K562 (cell line): ENCODE measurements around the gene CD164L2. TPM values are rescaled to one million over a fixed set of nuclear protein-coding genes. Genes with fewer than 3 reads are reported as not detected.

Experiments used
- ATAC-seq: fragments of 200-7000 bp; cut with Tn5 transposase; 3 replicates; pipeline ENCODE4 v1.9.1; 2020; ENCODE audit warnings: moderate library complexity
- BruUV-seq: library from RNA; stranded (reverse); fragments of 400-500 nt; replicated peaks from 2 replicates; lab custom pipeline; 2021; lab: Mats Ljungman, UMichigan
- CTCF ChIA-PET: fragments of 300-600 bp; formaldehyde crosslinking; extraction: SDS; loops from one replicate; lab custom pipeline; 2021; ENCODE audit warnings: low intra/inter-chr PET ratio; lab: Yijun Ruan, JAX
- POLR2A ChIA-PET: fragments of 300-600, 350-650 bp; sonication (Branson Sonifier 250); formaldehyde crosslinking; extraction: SDS; loops from one replicate; lab custom pipeline; 2021; ENCODE audit warnings: antibody characterized with exemption, inconsistent platforms; lab: Yijun Ruan, JAX
- DNase-seq, 4 experiments: peaks; one replicate each; pipeline versions ENCODE4 v3.0.0 to v3.0.0-alpha.2; 2011 to 2018; ENCODE audit warnings: low spot score in 3 of 4, mixed read lengths in 3 of 4; ENCODE audit errors: extremely low read depth in 1 of 4
- FAIRE-seq: peaks from 2 replicates; lab custom pipeline; 2011; peaks lifted over from hg19 to GRCh38; lab: Jason Lieb, UNC
- H2AFZ ChIP-seq: 2 replicates; pipeline ENCODE4 v1.6.0; 2011; ENCODE audit warnings: low read depth, low read length, control low read depth, inconsistent platforms
- H3K27ac ChIP-seq: fragments of 200-600 bp; 3 replicates; pipeline ENCODE4 v1.8.0; 2011; ENCODE audit warnings: low read depth, mild to moderate bottlenecking, control low read depth, inconsistent platforms, low read length, moderate library complexity, mixed read lengths; ENCODE audit errors: extremely low read depth
- H3K27me3 ChIP-seq, 2 experiments: fragments of 300-600 bp in 1 of 2; 2 replicates in 1 of 2; 3 replicates in 1 of 2; pipeline versions ENCODE4 v1.6.0 to v1.8.0; 2011; ENCODE audit warnings: inconsistent platforms in 2 of 2, low read length in 2 of 2, mild to moderate bottlenecking in 1 of 2, mixed read lengths in 1 of 2, moderate library complexity in 1 of 2; ENCODE audit not compliant: control insufficient read depth in 2 of 2, insufficient read depth in 2 of 2
- H3K36me3 ChIP-seq: fragments of 300-600 bp; 3 replicates; pipeline ENCODE4 v1.8.0; 2011; ENCODE audit warnings: mild to moderate bottlenecking, low read length, inconsistent platforms; ENCODE audit not compliant: control insufficient read depth, insufficient read depth
- H3K4me1 ChIP-seq, 2 experiments: fragments of 200-600 bp in 1 of 2; replicated peaks in 1 of 2; 2 replicates in 1 of 2; 3 replicates in 1 of 2; pipeline versions ENCODE4 v1.5.1 to v1.8.0; 2011; ENCODE audit warnings: inconsistent platforms in 2 of 2, low read length in 2 of 2, mild to moderate bottlenecking in 1 of 2, mixed read lengths in 1 of 2, moderate library complexity in 1 of 2; ENCODE audit not compliant: control insufficient read depth in 2 of 2, insufficient read depth in 2 of 2
- H3K4me2 ChIP-seq: 2 replicates; pipeline ENCODE4 v1.6.1; 2011; ENCODE audit warnings: low read length, control low read depth, inconsistent platforms, mixed read lengths; ENCODE audit not compliant: insufficient read depth
- H3K4me3 ChIP-seq: fragments of 200-600 bp; sonication (generic), shearing (Covaris generic); 2 replicates; pipeline ENCODE4 v1.5.1; 2016; ENCODE audit warnings: control low read depth, inconsistent platforms
- H3K79me2 ChIP-seq: fragments of 200-600 bp; 3 replicates; pipeline ENCODE4 v1.8.0; 2011; ENCODE audit warnings: low read length, inconsistent platforms; ENCODE audit not compliant: control insufficient read depth, insufficient read depth
- H3K9ac ChIP-seq, 2 experiments: 2 replicates each; pipeline versions ENCODE4 v1.6.0 to v1.6.1; 2011; ENCODE audit warnings: low read depth in 2 of 2, low read length in 2 of 2, control low read depth in 1 of 2, inconsistent platforms in 1 of 2, mild to moderate bottlenecking in 1 of 2, mixed read lengths in 1 of 2; ENCODE audit not compliant: insufficient read depth in 1 of 2
- H3K9me1 ChIP-seq: one replicate; pipeline ENCODE4 v1.6.0; 2011; ENCODE audit warnings: inconsistent platforms, mild to moderate bottlenecking, low read length, moderate library complexity; ENCODE audit not compliant: control insufficient read depth, insufficient read depth
- H3K9me3 ChIP-seq: replicated peaks from 2 replicates; pipeline ENCODE4 v1.5.1; 2011; ENCODE audit warnings: low read depth, low read length, inconsistent platforms; ENCODE audit not compliant: control insufficient read depth, insufficient read depth
- H4K20me1 ChIP-seq: replicated peaks from 2 replicates; pipeline ENCODE4 v1.6.1; 2011; ENCODE audit warnings: low read length, inconsistent platforms, mixed read lengths; ENCODE audit not compliant: control insufficient read depth, insufficient read depth
- FOXP1 ChIP-seq: sonication (generic); formaldehyde crosslinking; IDR thresholded peaks from 2 replicates; pipeline ENCODE4 v1.8.0; 2022; ENCODE audit warnings: mild to moderate bottlenecking, missing genetic modification reagents
- GTF2A2 ChIP-seq: IDR thresholded peaks from 2 replicates; pipeline ENCODE4 v1.6.1; 2016; ENCODE audit warnings: mild to moderate bottlenecking, missing genetic modification characterization, missing compliant biosample characterization
- HMGN3 ChIP-seq: IDR thresholded peaks from 2 replicates; pipeline ENCODE4 v1.6.1; 2011; ENCODE audit warnings: borderline replicate concordance, low read depth, mild to moderate bottlenecking, mixed read lengths, low read length; ENCODE audit not compliant: insufficient read length; ENCODE audit errors: extremely low read depth
- ILF3 ChIP-seq: fragments of 450-650 bp; IDR thresholded peaks from 2 replicates; pipeline ENCODE4 v1.6.1; 2018; ENCODE audit warnings: antibody characterized with exemption, mild to moderate bottlenecking, moderate library complexity, borderline replicate concordance
- JUNB ChIP-seq: fragments of 450-650 bp; formaldehyde crosslinking; conservative IDR thresholded peaks from 2 replicates; pipeline ENCODE4 v1.4.0; 2020; ENCODE audit warnings: mild to moderate bottlenecking
- KDM5B ChIP-seq: fragments of 200-600 bp; sonication (generic); IDR thresholded peaks from 2 replicates; pipeline ENCODE4 v1.6.1; 2012; ENCODE audit warnings: low read depth, mild to moderate bottlenecking, moderate library complexity, low read length, control low read depth, inconsistent platforms; ENCODE audit not compliant: insufficient replicate concordance
- NR2C2 ChIP-seq, 2 experiments: fragments of 200-800 bp in 1 of 2; sonication (Bioruptor generic) in 1 of 2; sonication (generic) in 1 of 2; formaldehyde crosslinking in 1 of 2; IDR thresholded peaks; 2 replicates each; pipeline versions ENCODE4 v1.6.1 to v1.8.0; 2016 to 2022; ENCODE audit warnings: mild to moderate bottlenecking in 1 of 2, missing compliant biosample characterization in 1 of 2, missing genetic modification characterization in 1 of 2, missing genetic modification reagents in 1 of 2
- POLR2G ChIP-seq: fragments of 200-400 bp; formaldehyde crosslinking; IDR thresholded peaks from 2 replicates; pipeline ENCODE4 v1.6.1; 2017; ENCODE audit warnings: low read depth, mild to moderate bottlenecking, antibody characterized with exemption, low read length, moderate library complexity
- RBM22 ChIP-seq: fragments of 200-400 bp; formaldehyde crosslinking; IDR thresholded peaks from 2 replicates; pipeline ENCODE4 v1.6.1; 2018; ENCODE audit warnings: low read length, low read depth; ENCODE audit not compliant: poor library complexity, severe bottlenecking
- TRIM24 ChIP-seq, 2 experiments: fragments of 450-650 bp; IDR thresholded peaks; 2 replicates each; pipeline ENCODE4 v1.6.1; 2016
- WGBS: fragments of 100-300 bp; shearing (Covaris generic); methylation state at CpG from one replicate; pipeline ENCODE4 v1.1.6; 2016; ENCODE audit warnings: low coverage, mixed read lengths; ENCODE audit not compliant: insufficient coverage; ENCODE audit errors: missing lambda C conversion rate; 5-methylcytosine and 5-hydroxymethylcytosine counted together
- in situ Hi-C: fragments of 300-500 bp; cut with MboI; formaldehyde crosslinking; loops from 4 replicates; pipeline ENCODE4 v1.15.0; 2018; ENCODE audit warnings: inconsistent platforms, mixed read lengths
- intact Hi-C: fragments of 100-400 bp; cut with micrococcal nuclease; formaldehyde crosslinking; loops from 2 replicates; pipeline ENCODE4 v1.14.2; 2022
- polyA plus RNA-seq, 8 experiments: library from polyadenylated mRNA; depleted of rRNA in 4 of 8; stranded (reverse) in 5 of 8; unstranded in 3 of 8; fragments of >200 nt; fragmentation: Nextera tagmentation in 2 of 8; fragmentation: Illumina TruSeq in 1 of 8; extraction: Ambion mirVana in 2 of 8; extraction: Trizol in 1 of 8; gene quantifications; 2 replicates each; pipeline versions ENCODE4 v1.2.1 to v1.2.3, GENCODE V29; 2011 to 2014; ENCODE audit warnings: inconsistent platforms in 1 of 8, missing spikeins in 1 of 8
- total RNA-seq, 7 experiments: library from RNA; depleted of rRNA in 6 of 7; stranded (reverse); fragments of >200 nt in 6 of 7; fragmentation: Illumina TruSeq in 2 of 7; extraction: Trizol in 2 of 7; gene quantifications; 2 replicates each; pipeline versions ENCODE4 v1.2.1 to v1.2.3, GENCODE V29; 2011 to 2021; ENCODE audit warnings: low replicate concordance in 1 of 7
- TF ChIP-seq, protein P1 (sequence below): fragments of 450-650 bp; IDR thresholded peaks from 2 replicates; pipeline ENCODE4 v1.7.1; 2018; ENCODE audit warnings: mild to moderate bottlenecking, low read depth; ENCODE audit not compliant: partially characterized antibody
- TF ChIP-seq, protein P2 (sequence below), 3 experiments: IDR thresholded peaks in 2 of 3; conservative IDR thresholded peaks in 1 of 3; 2 replicates each; pipeline ENCODE4 v1.5.1; 2011 to 2012; ENCODE audit warnings: low read length in 3 of 3, mild to moderate bottlenecking in 3 of 3, control low read depth in 2 of 3, improper control_type of control experiment in 1 of 3, inconsistent platforms in 1 of 3, low read depth in 1 of 3, mixed read lengths in 1 of 3, moderate library complexity in 1 of 3; ENCODE audit not compliant: insufficient read depth in 2 of 3
- TF ChIP-seq, protein P3 (sequence below): sonication (generic); formaldehyde crosslinking; IDR thresholded peaks from 2 replicates; pipeline ENCODE4 v1.8.0; 2022; ENCODE audit warnings: missing genetic modification reagents, mild to moderate bottlenecking, borderline replicate concordance

Gene CD164L2
- total and polyA plus RNA-seq, 9 of the 15 experiments (the other 6 are each of a cell fraction or from before 2014, with no cell fraction given) = 0.08 to 0.92 (median 0.38) TPM; not detected in 1

DNA sequence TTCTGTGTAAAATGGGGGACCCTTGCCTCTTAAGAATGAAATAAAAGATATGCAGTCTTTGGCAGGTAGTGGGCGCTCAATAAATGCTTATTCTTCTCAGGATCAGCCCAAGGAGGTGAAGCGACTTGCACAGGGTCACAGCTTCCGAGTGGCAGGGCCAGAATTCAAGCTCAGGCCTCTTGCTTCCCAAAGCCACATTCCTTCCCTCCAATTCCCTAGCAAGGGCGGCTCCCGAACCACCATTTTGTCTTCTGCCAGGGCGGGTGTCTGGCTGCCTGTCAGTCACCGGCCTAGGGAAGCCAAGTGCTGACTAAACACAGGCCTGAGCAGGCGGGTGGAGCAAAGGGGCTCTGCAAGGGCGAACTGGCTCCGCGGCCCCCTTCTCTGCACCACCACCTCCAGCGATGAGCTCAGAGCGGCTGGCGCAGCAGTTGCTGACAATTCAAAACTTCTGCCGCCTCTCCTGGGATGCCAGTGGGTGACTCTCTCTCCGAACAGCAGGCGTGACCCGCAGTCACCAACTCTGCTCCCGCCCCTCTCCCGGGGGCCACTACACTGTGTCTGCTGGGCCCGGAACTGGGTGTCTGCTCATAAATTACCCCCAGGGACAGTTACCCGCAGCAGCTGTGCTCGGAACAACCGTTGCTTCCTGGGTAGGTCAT lies 20.1 kb upstream of the CD164L2 start:
- DNase-seq (peak in 1 of 4 experiments; percentile 44), FAIRE-seq (peak; percentile 74), ATAC-seq (peak; percentile 60)
- BruUV-seq = no TSS peak
- H3K9me3 ChIP-seq = no peaks in the 10 kb centered on the region
- intact Hi-C loops (no loop called here), in situ Hi-C loops (no loop called here)
- H3K79me2 ChIP-seq = no peaks in the 10 kb centered on the region
- H3K27ac ChIP-seq = no peak overlapping the region
- H3K36me3 ChIP-seq = peaks cover 36% of the 10 kb centered on the region
- no peak overlapping the region for H3K4me2 ChIP-seq
- H3K4me1 ChIP-seq = peaks cover 0 to 23% of the 10 kb centered on the region in 2 experiments; a peak in 2 of 5 replicates
- ChIA-PET POLR2A (interaction anchor here (0.7 to 2.8 kb wide), 4 partner anchors 7 to 201 kb away, joined by 3 to 23 read pairs (median 3); partner anchors contain the start of gene AHDC1), CTCF (interaction anchor here (0.7 to 2.7 kb wide), 3 partner anchors 203 to 259 kb away, joined by 4 to 20 read pairs (median 5); no protein-coding TSS in a partner anchor)
- peak overlapping the region in 1 of 2 experiments; percentile 64; a peak in 2 of 4 replicates for H3K9ac ChIP-seq
- H3K27me3 ChIP-seq = no peaks in the 10 kb centered on the region
- H3K9me1 ChIP-seq = no peaks in the 10 kb centered on the region
- H2AFZ ChIP-seq = no peak overlapping the region
- no peaks in the 10 kb centered on the region for H4K20me1 ChIP-seq
- 79% methylated on average over 22 of the region's 24 CpGs for WGBS
- no peak overlapping the region for H3K4me3 ChIP-seq
- TF ChIP-seq ILF3 (no peak), POLR2G (peak; percentile 66), RBM22 (peak; percentile 96), GTF2A2 (tag) (no peak), FOXP1 (CRISPR knock-in tag) (no peak), NR2C2 (CRISPR knock-in tag; IDR thresholded peaks at IDR 0.05) (no peak), NR2C2 (tag; IDR thresholded peaks at IDR 0.05) (no peak), KDM5B (no peak), TRIM24 (IDR thresholded peaks at IDR 0.05) (no peak), JUNB (no peak), HMGN3 (peak; percentile 50)
- TF ChIP-seq, protein P1, sequence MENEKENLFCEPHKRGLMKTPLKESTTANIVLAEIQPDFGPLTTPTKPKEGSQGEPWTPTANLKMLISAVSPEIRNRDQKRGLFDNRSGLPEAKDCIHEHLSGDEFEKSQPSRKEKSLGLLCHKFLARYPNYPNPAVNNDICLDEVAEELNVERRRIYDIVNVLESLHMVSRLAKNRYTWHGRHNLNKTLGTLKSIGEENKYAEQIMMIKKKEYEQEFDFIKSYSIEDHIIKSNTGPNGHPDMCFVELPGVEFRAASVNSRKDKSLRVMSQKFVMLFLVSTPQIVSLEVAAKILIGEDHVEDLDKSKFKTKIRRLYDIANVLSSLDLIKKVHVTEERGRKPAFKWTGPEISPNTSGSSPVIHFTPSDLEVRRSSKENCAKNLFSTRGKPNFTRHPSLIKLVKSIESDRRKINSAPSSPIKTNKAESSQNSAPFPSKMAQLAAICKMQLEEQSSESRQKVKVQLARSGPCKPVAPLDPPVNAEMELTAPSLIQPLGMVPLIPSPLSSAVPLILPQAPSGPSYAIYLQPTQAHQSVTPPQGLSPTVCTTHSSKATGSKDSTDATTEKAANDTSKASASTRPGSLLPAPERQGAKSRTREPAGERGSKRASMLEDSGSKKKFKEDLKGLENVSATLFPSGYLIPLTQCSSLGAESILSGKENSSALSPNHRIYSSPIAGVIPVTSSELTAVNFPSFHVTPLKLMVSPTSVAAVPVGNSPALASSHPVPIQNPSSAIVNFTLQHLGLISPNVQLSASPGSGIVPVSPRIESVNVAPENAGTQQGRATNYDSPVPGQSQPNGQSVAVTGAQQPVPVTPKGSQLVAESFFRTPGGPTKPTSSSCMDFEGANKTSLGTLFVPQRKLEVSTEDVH = peak; percentile 12
- TF ChIP-seq, protein P2, sequence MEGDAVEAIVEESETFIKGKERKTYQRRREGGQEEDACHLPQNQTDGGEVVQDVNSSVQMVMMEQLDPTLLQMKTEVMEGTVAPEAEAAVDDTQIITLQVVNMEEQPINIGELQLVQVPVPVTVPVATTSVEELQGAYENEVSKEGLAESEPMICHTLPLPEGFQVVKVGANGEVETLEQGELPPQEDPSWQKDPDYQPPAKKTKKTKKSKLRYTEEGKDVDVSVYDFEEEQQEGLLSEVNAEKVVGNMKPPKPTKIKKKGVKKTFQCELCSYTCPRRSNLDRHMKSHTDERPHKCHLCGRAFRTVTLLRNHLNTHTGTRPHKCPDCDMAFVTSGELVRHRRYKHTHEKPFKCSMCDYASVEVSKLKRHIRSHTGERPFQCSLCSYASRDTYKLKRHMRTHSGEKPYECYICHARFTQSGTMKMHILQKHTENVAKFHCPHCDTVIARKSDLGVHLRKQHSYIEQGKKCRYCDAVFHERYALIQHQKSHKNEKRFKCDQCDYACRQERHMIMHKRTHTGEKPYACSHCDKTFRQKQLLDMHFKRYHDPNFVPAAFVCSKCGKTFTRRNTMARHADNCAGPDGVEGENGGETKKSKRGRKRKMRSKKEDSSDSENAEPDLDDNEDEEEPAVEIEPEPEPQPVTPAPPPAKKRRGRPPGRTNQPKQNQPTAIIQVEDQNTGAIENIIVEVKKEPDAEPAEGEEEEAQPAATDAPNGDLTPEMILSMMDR (IDR thresholded peaks at IDR 0.05 in 2 of 3, conservative IDR thresholded peaks at IDR 0.05 in 1 of 3; ENCODE audit: insufficient read depth in 2 of 3, low read depth in 1 of 3, low read length in 3 of 3) = peak; percentile 44 to 67 (median 60)
- TF ChIP-seq, protein P3, sequence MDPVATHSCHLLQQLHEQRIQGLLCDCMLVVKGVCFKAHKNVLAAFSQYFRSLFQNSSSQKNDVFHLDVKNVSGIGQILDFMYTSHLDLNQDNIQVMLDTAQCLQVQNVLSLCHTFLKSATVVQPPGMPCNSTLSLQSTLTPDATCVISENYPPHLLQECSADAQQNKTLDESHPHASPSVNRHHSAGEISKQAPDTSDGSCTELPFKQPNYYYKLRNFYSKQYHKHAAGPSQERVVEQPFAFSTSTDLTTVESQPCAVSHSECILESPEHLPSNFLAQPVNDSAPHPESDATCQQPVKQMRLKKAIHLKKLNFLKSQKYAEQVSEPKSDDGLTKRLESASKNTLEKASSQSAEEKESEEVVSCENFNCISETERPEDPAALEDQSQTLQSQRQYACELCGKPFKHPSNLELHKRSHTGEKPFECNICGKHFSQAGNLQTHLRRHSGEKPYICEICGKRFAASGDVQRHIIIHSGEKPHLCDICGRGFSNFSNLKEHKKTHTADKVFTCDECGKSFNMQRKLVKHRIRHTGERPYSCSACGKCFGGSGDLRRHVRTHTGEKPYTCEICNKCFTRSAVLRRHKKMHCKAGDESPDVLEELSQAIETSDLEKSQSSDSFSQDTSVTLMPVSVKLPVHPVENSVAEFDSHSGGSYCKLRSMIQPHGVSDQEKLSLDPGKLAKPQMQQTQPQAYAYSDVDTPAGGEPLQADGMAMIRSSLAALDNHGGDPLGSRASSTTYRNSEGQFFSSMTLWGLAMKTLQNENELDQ (CRISPR knock-in tag) = no peak
